GM12874 (cell line): ENCODE measurements around the gene ACSS1.

Experiments
- CTCF ChIP-seq: IDR thresholded peaks from 2 replicates; pipeline ENCODE4 v1.5.1; 2011; ENCODE audit warnings: low read depth, mild to moderate bottlenecking, control low read depth, low read length, moderate library complexity; ENCODE audit not compliant: insufficient read depth

ACSS1 gene

GRCh38 chr20:25022680-25023079 is 35.3 kb downstream of the ACSS1 start:
- TF ChIP-seq CTCF: no peak

GRCh38 chr20:25021336-25021735 is 36.6 kb downstream of the ACSS1 start:
- TF ChIP-seq CTCF: no peak

GRCh38 chr20:25020901-25021301 is 37.0 kb downstream of the ACSS1 start:
- TF ChIP-seq CTCF: no peak

- TF ChIP-seq CTCF: no peak
Observed at GRCh38 chr20:25020345-25020744, 37.6 kb downstream of the ACSS1 start.

- TF ChIP-seq CTCF: no peak
Observed at GRCh38 chr20:25019381-25020155, 38.4 kb downstream of the ACSS1 start.

GRCh38 chr20:25018841-25019240 is 39.1 kb downstream of the ACSS1 start:
- TF ChIP-seq CTCF: no peak

- TF ChIP-seq CTCF: no peak
Observed at GRCh38 chr20:25018425-25018824, 39.5 kb downstream of the ACSS1 start.
